Spleen (tissue), 11 donors: Measurements from ENCODE around the gene SLC39A7. TPM values are rescaled to one million over a fixed set of nuclear protein-coding genes. Genes with fewer than 3 reads are reported as not detected.

Experiments
- DNase-seq: peaks from one replicate; pipeline ENCODE4 v3.0.0-alpha.2; 2020
- H3K27ac ChIP-seq, 8 donors: fragments of 200-600 bp; sonication (generic) in 7 of 8; 1 replicate in 4 of 8; 2 replicates in 4 of 8; pipeline versions ENCODE4 v1.5.0 to v1.8.0; 2016 to 2021; ENCODE audit warnings: inconsistent platforms in 4 of 8, mild to moderate bottlenecking in 4 of 8, moderate library complexity in 1 of 8
- H3K27me3 ChIP-seq, 7 donors: fragments of 200-600 bp; sonication (generic) in 6 of 7; replicated peaks in 1 of 7; 1 replicate in 4 of 7; 2 replicates in 3 of 7; pipeline versions ENCODE4 v1.5.0 to v1.8.0; 2016 to 2021; ENCODE audit warnings: inconsistent platforms in 3 of 7, mild to moderate bottlenecking in 1 of 7
- H3K36me3 ChIP-seq, 6 donors: fragments of 200-600 bp; sonication (generic) in 5 of 6; 1 replicate in 4 of 6; 2 replicates in 2 of 6; pipeline versions ENCODE4 v1.5.0 to v1.8.0; 2016 to 2021; ENCODE audit warnings: inconsistent platforms in 2 of 6
- H3K4me1 ChIP-seq, 6 donors: fragments of 200-600 bp; sonication (generic) in 5 of 6; 1 replicate in 3 of 6; 2 replicates in 3 of 6; pipeline versions ENCODE4 v1.5.0 to v1.8.0; 2016 to 2021; ENCODE audit warnings: inconsistent platforms in 3 of 6
- H3K4me3 ChIP-seq, 8 donors: fragments of 200-600 bp; sonication (generic) in 7 of 8; 1 replicate in 4 of 8; 2 replicates in 4 of 8; pipeline versions ENCODE4 v1.5.0 to v1.8.0; 2016 to 2021; ENCODE audit warnings: inconsistent platforms in 4 of 8, mild to moderate bottlenecking in 4 of 8, moderate library complexity in 2 of 8
- H3K9me3 ChIP-seq, 8 donors: fragments of 200-600 bp; sonication (generic) in 7 of 8; 1 replicate in 4 of 8; 2 replicates in 4 of 8; pipeline versions ENCODE4 v1.5.0 to v1.8.0; 2016 to 2021; ENCODE audit warnings: inconsistent platforms in 4 of 8
- CTCF ChIP-seq, 11 experiments: fragments of 200-600 bp in 7 of 11; fragments of 450-650 bp in 4 of 11; sonication (generic) in 4 of 11; IDR thresholded peaks in 8 of 11; conservative IDR thresholded peaks in 3 of 11; 1 replicate in 7 of 11; 2 replicates in 4 of 11; pipeline versions ENCODE4 v1.4.0 to v1.8.0; 2016 to 2021; ENCODE audit warnings: antibody characterized with exemption in 11 of 11, inconsistent platforms in 4 of 11, mild to moderate bottlenecking in 1 of 11
- POLR2A ChIP-seq, 3 donors: fragments of 450-650 bp; IDR thresholded peaks; one replicate each; pipeline ENCODE4 v1.5.1; 2017; ENCODE audit warnings: antibody characterized with exemption in 3 of 3, mild to moderate bottlenecking in 1 of 3
- POLR2AphosphoS5 ChIP-seq, 3 donors: sonication (generic); formaldehyde crosslinking; IDR thresholded peaks; one replicate each; pipeline ENCODE4 v1.5.1; 2017; ENCODE audit warnings: antibody characterized with exemption in 3 of 3
- WGBS, 5 donors: extraction: QIAGEN DNeasy Blood & Tissue Kit in 3 of 5; methylation state at CpG; one replicate each; pipeline versions ENCODE4 v1.1.5 to v1.1.7; 2013 to 2018; 5-methylcytosine and 5-hydroxymethylcytosine counted together
- intact Hi-C: fragments of 100-400 bp; cut with DNase I; formaldehyde crosslinking; loops from one replicate; pipeline ENCODE4 v1.15.0; 2023; ENCODE audit warnings: low total_unique reads
- polyA plus RNA-seq, 3 donors: library from polyadenylated mRNA; stranded (reverse); fragments of 200-250 nt; gene quantifications; one replicate each; pipeline ENCODE4 v1.2.1, GENCODE V29; 2013
- total RNA-seq, 7 donors: library from RNA; depleted of rRNA in 3 of 7; stranded (reverse); fragments of >200 nt in 3 of 7; fragmentation: NEBNext Ultra II Directional in 4 of 7; extraction: Animal tissue kit (Norgen Biotek cat#: 25700) in 4 of 7; gene quantifications; one replicate each; pipeline versions ENCODE4 v1.1.0 to v1.2.1, GENCODE V29; 2016 to 2021
- donor health status: healthy with polysubstance abuse.
- donor health status: DM: no; HTN: no; CAD: no; lungs with moderate emphysema.
- donor health status: DM: no; HTN: no; CAD: no.
- donor health status: Bipolar disorder and iron deficiency.
- donor health status: healthy.
- donor health status: DM: no; HTN: no; CAD: no.
- donor health status: DM: yes; HTN: yes; CAD: no.

SLC39A7 gene
- total and polyA plus RNA-seq, 10 donors, result 28.8 to 58.7 (median 45.3) TPM

DNA sequence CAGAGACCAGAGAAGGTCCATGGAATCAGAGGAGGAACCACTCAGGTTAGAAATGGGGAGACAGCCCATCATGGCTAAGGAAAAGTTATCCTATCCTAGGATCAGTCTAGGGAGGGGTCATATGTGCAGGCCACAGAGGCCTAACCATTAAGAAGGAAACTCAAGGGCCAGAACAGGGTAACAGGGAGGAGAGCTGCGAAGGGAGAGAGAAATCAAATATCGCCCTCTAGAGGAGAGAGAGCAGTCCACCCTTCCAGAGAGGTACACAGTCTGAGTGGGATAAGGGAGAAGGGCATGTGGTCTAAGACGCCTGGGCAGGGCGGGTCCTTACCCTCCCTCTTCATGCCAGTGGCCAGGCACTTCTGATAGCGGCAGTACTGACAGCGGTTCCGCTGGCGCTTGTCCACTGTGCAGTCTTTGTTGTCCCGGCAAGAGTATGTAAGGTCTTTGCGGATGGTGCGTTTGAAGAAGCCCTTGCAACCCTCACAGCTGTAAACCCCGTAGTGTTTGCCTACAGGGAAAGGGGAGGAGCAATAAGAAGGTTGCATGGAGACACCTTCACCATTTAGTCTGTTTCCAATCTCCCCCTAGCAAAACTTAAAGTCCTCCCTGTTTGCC, 3.1 kb upstream of the SLC39A7 start:
- no peak for TF ChIP-seq POLR2A (IDR thresholded peaks at IDR 0.05)
- peak; percentile 13 to 79 (median 69) for TF ChIP-seq CTCF (IDR thresholded peaks at IDR 0.05 in 8 of 11, conservative IDR thresholded peaks at IDR 0.05 in 3 of 11)
- no peak for TF ChIP-seq POLR2AphosphoS5 (IDR thresholded peaks at IDR 0.05)
- intact Hi-C loops, result no loop called here
- Histone ChIP-seq H3K27me3 (peaks cover 0 to 11% (median under 1%) of the 10 kb centered on the region in 7 donors), H3K27ac (peak overlapping the region in 1 of 8 donors; percentile 10), H3K9me3 (no peaks in the 10 kb centered on the region), H3K4me3 (peak overlapping the region in 1 of 8 donors; percentile 20), H3K36me3 (peaks cover 0 to 60% (median 42%) of the 10 kb centered on the region in 6 donors), H3K4me1 (peaks cover 22 to 76% (median 55%) of the 10 kb centered on the region in 6 donors)
- WGBS, 5 donors, result 47 to 60% (median 57%) methylated on average over 12 of the region's 12 CpGs
- peak; percentile 75 for DNase-seq

DNA sequence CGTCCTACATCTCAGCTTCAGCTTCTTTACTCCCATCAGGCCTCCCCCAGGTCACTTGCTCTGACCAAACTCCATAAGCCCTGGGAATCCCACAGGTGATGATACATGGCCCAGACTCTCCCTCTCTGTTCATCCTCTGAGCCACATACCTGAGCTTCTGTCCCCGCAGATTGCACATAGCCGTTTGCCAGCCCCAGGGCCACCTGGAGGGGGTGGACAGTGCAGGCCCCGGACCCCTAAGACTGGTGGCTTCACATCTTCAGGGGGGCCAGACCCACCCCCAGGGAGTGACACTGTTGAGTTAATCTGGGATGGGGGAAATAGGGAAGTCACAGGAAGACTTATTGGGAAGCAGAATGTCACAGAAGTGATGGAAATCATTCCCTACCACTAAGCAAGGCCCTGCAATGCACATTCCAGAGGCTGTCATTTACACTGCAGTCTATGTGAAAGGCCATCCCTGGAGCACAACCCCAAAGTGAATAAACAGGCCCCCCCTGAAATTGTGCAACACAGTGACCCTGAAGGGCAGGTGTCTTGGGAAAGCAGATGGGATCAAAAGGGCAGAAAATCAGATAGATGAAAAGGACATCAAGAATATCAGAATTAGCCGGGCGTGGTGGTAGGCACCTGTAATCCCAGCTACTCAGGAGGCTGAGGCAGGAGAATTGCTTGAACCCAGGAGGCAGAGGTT, 2.4 kb upstream of the SLC39A7 start:
- peaks cover 22 to 76% (median 55%) of the 10 kb centered on the region in 6 donors for H3K4me1 ChIP-seq

GRCh38 chr6:33198853-33199436, 1.7 kb upstream of the SLC39A7 start:
- peak overlapping the region in 7 of 8 donors; percentile 95 to 99 (median 98) for H3K27ac ChIP-seq
- peak; percentile 76 for DNase-seq
- WGBS, 5 donors, result 38 to 55% (median 48%) methylated on average over 3 of the region's 3 CpGs
- H3K4me3 ChIP-seq, result peak overlapping the region in 7 of 8 donors; percentile 73 to 99 (median 88)
- H3K27me3 ChIP-seq, result no peaks in the 10 kb centered on the region
- H3K9me3 ChIP-seq, result no peaks in the 10 kb centered on the region
- H3K4me1 ChIP-seq, result peaks cover 25 to 76% (median 57%) of the 10 kb centered on the region in 6 donors
- H3K36me3 ChIP-seq, result peaks cover 0 to 70% (median 54%) of the 10 kb centered on the region in 6 donors
- intact Hi-C loops, result no loop called here
- TF ChIP-seq POLR2A (IDR thresholded peaks at IDR 0.05) (no peak), CTCF (IDR thresholded peaks at IDR 0.05 in 8 of 11, conservative IDR thresholded peaks at IDR 0.05 in 3 of 11) (no peak), POLR2AphosphoS5 (IDR thresholded peaks at IDR 0.05) (no peak)

More for the DNA sequence above, 2.4 kb upstream of the SLC39A7 start:
- Histone ChIP-seq H3K27ac (peak overlapping the region in 1 of 8 donors; percentile 39), H3K9me3 (no peaks in the 10 kb centered on the region), H3K4me3 (peak overlapping the region in 1 of 8 donors; percentile 20), H3K27me3 (peaks cover 0 to 3% (median 0%) of the 10 kb centered on the region in 7 donors), H3K36me3 (peaks cover 0 to 68% (median 49%) of the 10 kb centered on the region in 6 donors)
- intact Hi-C loops, result no loop called here
- TF ChIP-seq POLR2A (IDR thresholded peaks at IDR 0.05) (no peak), CTCF (IDR thresholded peaks at IDR 0.05 in 8 of 11, conservative IDR thresholded peaks at IDR 0.05 in 3 of 11) (no peak), POLR2AphosphoS5 (IDR thresholded peaks at IDR 0.05) (no peak)
- peak; percentile 72 for DNase-seq
- WGBS, 5 donors, result 78 to 85% (median 82%) methylated on average over 6 of the region's 6 CpGs
